ENCODE measurements around the gene CELA2A.

- TF ChIP-seq, protein P1, sequence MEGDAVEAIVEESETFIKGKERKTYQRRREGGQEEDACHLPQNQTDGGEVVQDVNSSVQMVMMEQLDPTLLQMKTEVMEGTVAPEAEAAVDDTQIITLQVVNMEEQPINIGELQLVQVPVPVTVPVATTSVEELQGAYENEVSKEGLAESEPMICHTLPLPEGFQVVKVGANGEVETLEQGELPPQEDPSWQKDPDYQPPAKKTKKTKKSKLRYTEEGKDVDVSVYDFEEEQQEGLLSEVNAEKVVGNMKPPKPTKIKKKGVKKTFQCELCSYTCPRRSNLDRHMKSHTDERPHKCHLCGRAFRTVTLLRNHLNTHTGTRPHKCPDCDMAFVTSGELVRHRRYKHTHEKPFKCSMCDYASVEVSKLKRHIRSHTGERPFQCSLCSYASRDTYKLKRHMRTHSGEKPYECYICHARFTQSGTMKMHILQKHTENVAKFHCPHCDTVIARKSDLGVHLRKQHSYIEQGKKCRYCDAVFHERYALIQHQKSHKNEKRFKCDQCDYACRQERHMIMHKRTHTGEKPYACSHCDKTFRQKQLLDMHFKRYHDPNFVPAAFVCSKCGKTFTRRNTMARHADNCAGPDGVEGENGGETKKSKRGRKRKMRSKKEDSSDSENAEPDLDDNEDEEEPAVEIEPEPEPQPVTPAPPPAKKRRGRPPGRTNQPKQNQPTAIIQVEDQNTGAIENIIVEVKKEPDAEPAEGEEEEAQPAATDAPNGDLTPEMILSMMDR (IDR thresholded peaks at IDR 0.05) = no peak
- no peak for TF ChIP-seq POLR2A (IDR thresholded peaks at IDR 0.05)
These were observed 21.1 kb upstream of the CELA2A start for GRCh38 chr1:15435239-15436077.

All from heart left ventricle (tissue), 13 donors.